Measurements from ENCODE around the gene ADIPOR2.
"Not testable (repeated sequence)": the region's sequence is repeated elsewhere in the genome, so short reads cannot be mapped to it uniquely, and the experiment has no call there.

DNA sequence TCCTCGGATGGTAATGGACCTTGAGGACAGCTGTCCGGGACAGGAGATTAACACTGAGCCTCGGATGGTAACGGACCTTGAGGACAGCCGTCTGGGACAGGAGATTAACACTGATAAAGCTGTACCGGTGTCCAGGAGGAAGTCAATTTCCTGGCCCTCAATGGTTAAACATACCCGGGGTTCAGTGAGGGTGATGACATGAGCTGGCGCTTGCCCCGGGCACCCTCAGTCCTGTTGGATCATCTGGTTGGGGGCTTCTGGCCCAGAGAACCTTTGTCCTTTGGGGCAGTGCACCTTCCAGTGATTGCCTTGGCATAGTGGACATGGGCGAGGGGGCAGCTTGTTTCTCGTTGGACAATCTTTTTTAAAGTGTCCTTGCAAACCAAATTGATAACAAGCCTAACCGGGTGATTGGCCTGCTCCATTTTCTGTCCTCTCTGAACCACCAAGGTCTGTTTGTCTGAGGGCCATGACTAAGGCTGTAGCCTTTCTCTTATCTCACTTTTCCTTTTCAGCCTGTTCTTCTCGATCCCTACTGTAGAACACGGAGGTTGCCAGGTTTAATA lies 23.0 kb downstream of the ADIPOR2 start:
- TF ChIP-seq, protein P1, sequence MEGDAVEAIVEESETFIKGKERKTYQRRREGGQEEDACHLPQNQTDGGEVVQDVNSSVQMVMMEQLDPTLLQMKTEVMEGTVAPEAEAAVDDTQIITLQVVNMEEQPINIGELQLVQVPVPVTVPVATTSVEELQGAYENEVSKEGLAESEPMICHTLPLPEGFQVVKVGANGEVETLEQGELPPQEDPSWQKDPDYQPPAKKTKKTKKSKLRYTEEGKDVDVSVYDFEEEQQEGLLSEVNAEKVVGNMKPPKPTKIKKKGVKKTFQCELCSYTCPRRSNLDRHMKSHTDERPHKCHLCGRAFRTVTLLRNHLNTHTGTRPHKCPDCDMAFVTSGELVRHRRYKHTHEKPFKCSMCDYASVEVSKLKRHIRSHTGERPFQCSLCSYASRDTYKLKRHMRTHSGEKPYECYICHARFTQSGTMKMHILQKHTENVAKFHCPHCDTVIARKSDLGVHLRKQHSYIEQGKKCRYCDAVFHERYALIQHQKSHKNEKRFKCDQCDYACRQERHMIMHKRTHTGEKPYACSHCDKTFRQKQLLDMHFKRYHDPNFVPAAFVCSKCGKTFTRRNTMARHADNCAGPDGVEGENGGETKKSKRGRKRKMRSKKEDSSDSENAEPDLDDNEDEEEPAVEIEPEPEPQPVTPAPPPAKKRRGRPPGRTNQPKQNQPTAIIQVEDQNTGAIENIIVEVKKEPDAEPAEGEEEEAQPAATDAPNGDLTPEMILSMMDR (IDR thresholded peaks at IDR 0.05; ENCODE audit: low read length): not testable (repeated sequence)
- not testable (repeated sequence) for TF ChIP-seq EZH2 (IDR thresholded peaks at IDR 0.05; ENCODE audit: borderline replicate concordance, low read length)

All from OCI-LY1 (cell line).